Ovary (tissue), 9 donors: ENCODE results near the gene DDA1. TPM values are rescaled to one million over a fixed set of nuclear protein-coding genes. Genes with fewer than 3 reads are reported as not detected.
A peak's percentile ranks its signal among the peaks of the same experiment; 100 is the strongest.

Experiments
- DNase-seq, 5 donors: peaks; one replicate each; pipeline ENCODE4 v3.0.0-alpha.2; 2019 to 2020
- H3K27ac ChIP-seq, 2 donors: fragments of 200-600 bp; one replicate each; pipeline versions ENCODE4 v1.5.1 to v1.8.0; 2019 to 2022
- H3K27me3 ChIP-seq: fragments of 200-600 bp; one replicate; pipeline ENCODE4 v1.8.0; 2022
- H3K36me3 ChIP-seq: fragments of 200-600 bp; sonication (generic); one replicate; pipeline ENCODE4 v1.5.1; 2019
- H3K4me1 ChIP-seq: one replicate; pipeline ENCODE4 v1.8.1; 2013; ENCODE audit warnings: mild to moderate bottlenecking, moderate library complexity; ENCODE audit not compliant: insufficient read depth
- H3K4me3 ChIP-seq: fragments of 200-600 bp; sonication (generic); one replicate; pipeline ENCODE4 v1.5.1; 2017
- H3K9me3 ChIP-seq, 2 donors: fragments of 200-600 bp in 1 of 2; sonication (generic) in 1 of 2; one replicate each; pipeline versions ENCODE4 v1.5.1 to v1.8.1; 2013 to 2019; ENCODE audit warnings: mild to moderate bottlenecking in 1 of 2, moderate library complexity in 1 of 2
- EP300 ChIP-seq: sonication (generic); formaldehyde crosslinking; IDR thresholded peaks from one replicate; pipeline ENCODE4 v1.6.1; 2017; ENCODE audit warnings: antibody characterized with exemption
- POLR2A ChIP-seq: fragments of 450-650 bp; IDR thresholded peaks from one replicate; pipeline ENCODE4 v1.6.1; 2017; ENCODE audit warnings: antibody characterized with exemption, mild to moderate bottlenecking, moderate library complexity
- WGBS, 3 donors: extraction: QIAGEN DNeasy Blood & Tissue Kit in 1 of 3; methylation state at CpG; one replicate each; pipeline versions ENCODE4 v1.1.5 to v1.1.7; 2013 to 2017; 5-methylcytosine and 5-hydroxymethylcytosine counted together
- intact Hi-C, 4 donors: fragments of 100-400 bp; cut with DNase I; formaldehyde crosslinking; loops; one replicate each; pipeline versions ENCODE4 v1.11.0 to v1.15.1; 2022 to 2023
- polyA plus RNA-seq, 2 donors: library from polyadenylated mRNA; stranded (reverse); fragments of 200-250 nt in 1 of 2; fragments of 350-450 nt in 1 of 2; fragmentation: Illumina TruSeq in 1 of 2; extraction: RNeasy Lipid Tissue Mini Kit (QIAGEN cat#74804) in 1 of 2; gene quantifications; one replicate each; pipeline ENCODE4 v1.2.3, GENCODE V29; 2013 to 2014
- total RNA-seq, 7 donors: library from RNA; depleted of rRNA in 2 of 7; stranded (reverse); fragments of >200 nt in 2 of 7; fragmentation: NEBNext Ultra II Directional in 3 of 7; extraction: Animal tissue kit (Norgen Biotek cat#: 25700) in 3 of 7; gene quantifications; one replicate each; pipeline versions ENCODE4 v1.1.0 to v1.2.4, GENCODE V29; 2016 to 2023
- TF ChIP-seq, protein P1 (sequence below), 3 donors: fragments of 450-650 bp in 2 of 3; fragments of 200-600 bp in 1 of 3; IDR thresholded peaks; one replicate each; pipeline versions ENCODE4 v1.5.1 to v1.8.0; 2016 to 2022; ENCODE audit warnings: antibody characterized with exemption in 3 of 3, mild to moderate bottlenecking in 1 of 3
- donor health status: DM: no; HTN: no; CAD: no; lungs with moderate emphysema.
- donor health status: DM: no; HTN: no; CAD: no.
- donor health status: Bipolar disorder and iron deficiency.
- donor health status: DM: yes; HTN: yes; CAD: no.
- donor health status: DM: no; HTN: no; CAD: no.
- donor health status: DM: yes; HTN: yes; CAD: no.

DDA1 gene
- total and polyA plus RNA-seq, 9 donors = 6.3 to 32.6 (median 20.2) TPM

DNA sequence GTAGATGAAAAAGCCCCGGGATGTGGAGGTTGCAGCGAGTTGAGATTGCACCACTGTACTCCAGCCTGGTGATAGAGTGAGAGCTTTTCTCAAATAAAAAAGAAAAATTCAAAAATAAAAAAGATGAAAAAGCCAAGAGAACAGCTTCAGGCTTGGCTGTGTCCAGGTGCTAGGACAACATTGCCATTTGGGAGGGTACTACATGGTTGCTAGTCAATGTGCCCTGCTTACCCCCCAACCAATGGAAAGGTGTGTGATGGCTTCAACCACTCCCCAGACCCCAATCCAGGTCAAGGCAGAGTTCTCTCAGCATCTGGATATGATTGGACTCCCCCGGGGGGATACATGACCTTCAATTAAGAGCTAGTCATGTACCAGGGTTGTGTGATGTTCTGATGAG is 29.9 kb upstream of the DDA1 start:
- Histone ChIP-seq H3K4me3 (no peak overlapping the region), H3K27ac (no peak overlapping the region), H3K4me1 (peaks cover 6% of the 10 kb centered on the region), H3K9me3 (no peaks in the 10 kb centered on the region), H3K36me3 (no peaks in the 10 kb centered on the region), H3K27me3 (no peaks in the 10 kb centered on the region)
- TF ChIP-seq POLR2A (no peak), EP300 (no peak)
- TF ChIP-seq, protein P1, sequence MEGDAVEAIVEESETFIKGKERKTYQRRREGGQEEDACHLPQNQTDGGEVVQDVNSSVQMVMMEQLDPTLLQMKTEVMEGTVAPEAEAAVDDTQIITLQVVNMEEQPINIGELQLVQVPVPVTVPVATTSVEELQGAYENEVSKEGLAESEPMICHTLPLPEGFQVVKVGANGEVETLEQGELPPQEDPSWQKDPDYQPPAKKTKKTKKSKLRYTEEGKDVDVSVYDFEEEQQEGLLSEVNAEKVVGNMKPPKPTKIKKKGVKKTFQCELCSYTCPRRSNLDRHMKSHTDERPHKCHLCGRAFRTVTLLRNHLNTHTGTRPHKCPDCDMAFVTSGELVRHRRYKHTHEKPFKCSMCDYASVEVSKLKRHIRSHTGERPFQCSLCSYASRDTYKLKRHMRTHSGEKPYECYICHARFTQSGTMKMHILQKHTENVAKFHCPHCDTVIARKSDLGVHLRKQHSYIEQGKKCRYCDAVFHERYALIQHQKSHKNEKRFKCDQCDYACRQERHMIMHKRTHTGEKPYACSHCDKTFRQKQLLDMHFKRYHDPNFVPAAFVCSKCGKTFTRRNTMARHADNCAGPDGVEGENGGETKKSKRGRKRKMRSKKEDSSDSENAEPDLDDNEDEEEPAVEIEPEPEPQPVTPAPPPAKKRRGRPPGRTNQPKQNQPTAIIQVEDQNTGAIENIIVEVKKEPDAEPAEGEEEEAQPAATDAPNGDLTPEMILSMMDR (IDR thresholded peaks at IDR 0.05) = no peak
- 62 to 63% (median 63%) methylated on average over 3 of the region's 3 CpGs for WGBS, 3 donors
- intact Hi-C loops = loop anchor here in 1 of 4 donors (10.0 kb wide), 2 partner anchors 75 to 455 kb away; partner anchors contain the start of gene SIN3B
- no peak for DNase-seq

DNA sequence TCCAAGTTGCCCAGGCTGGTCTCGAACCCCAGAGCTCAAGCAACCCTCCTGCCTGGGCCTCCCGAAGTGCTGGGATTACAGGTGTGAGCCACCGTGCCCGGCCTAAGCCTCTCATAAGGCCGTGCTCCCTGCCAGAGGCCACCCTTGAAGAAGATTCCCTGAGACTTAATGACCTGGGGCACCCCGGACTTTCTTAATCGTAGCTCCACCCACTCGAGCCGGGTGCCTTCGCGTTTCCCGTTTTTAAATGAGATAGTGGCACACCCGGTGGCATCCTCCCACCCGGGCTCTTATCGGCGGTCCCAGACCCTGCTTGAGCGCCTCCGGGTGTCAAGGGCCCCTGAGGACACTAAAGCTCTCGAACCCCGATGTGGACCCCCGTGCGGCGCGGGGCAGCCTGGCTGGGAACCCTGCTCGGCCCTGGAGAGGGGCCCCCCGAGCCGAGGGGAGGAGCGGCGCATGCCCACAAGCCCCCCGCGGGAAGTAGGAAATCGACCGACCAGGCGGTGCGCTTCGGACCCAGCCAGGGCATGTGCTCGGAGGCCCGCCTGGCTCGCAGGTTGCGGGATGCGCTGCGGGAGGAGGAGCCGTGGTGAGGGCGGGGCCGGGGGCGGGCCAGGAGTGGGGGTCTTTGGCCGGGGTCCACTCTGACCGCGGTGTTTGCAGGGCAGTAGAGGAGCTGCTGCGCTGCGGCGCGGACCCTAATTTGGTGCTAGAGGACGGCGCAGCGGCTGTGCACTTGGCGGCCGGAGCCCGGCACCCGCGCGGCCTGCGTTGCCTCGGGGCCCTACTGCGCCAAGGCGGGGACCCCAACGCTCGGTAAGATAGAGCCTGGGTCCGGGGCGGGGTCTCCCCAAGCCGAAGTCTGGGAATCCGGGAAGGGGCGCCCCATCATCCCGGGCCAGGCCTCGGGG is 27.7 kb upstream of the DDA1 start, which contains the start of gene ANKLE1:
ANKLE1 (plus strand) TSS at position 511 of the 914 bp plus-strand sequence; CDS start at position 531, 20 bp downstream.
- TF ChIP-seq, protein P1 (IDR thresholded peaks at IDR 0.05) = no peak
- no peak for TF ChIP-seq POLR2A
- TF ChIP-seq EP300 = no peak
- no peak within 1 kb of the TSS for H3K4me3 ChIP-seq
- no peaks in the 10 kb centered on the region for H3K27me3 ChIP-seq
- H3K9me3 ChIP-seq = no peaks in the 10 kb centered on the region
- 4 to 12% (median 5%) methylated on average over 44 to 75 of the region's 75 CpGs for WGBS, 3 donors
- no peaks in the 10 kb centered on the region for H3K36me3 ChIP-seq
- intact Hi-C loops = loop anchor here (2.0 to 10.0 kb wide), 7 partner anchors 74 to 507 kb away; partner anchors contain the start of genes HAUS8 (in 2 of the 4) and MYO9B (in 2 of the 4)
- H3K4me1 ChIP-seq = peaks cover 6% of the 10 kb centered on the region
- peak in 2 of 5 donors; percentile 46 to 52 for DNase-seq
- H3K27ac ChIP-seq = peak within 1 kb of the TSS in 1 of 2 donors; percentile 19

DNA sequence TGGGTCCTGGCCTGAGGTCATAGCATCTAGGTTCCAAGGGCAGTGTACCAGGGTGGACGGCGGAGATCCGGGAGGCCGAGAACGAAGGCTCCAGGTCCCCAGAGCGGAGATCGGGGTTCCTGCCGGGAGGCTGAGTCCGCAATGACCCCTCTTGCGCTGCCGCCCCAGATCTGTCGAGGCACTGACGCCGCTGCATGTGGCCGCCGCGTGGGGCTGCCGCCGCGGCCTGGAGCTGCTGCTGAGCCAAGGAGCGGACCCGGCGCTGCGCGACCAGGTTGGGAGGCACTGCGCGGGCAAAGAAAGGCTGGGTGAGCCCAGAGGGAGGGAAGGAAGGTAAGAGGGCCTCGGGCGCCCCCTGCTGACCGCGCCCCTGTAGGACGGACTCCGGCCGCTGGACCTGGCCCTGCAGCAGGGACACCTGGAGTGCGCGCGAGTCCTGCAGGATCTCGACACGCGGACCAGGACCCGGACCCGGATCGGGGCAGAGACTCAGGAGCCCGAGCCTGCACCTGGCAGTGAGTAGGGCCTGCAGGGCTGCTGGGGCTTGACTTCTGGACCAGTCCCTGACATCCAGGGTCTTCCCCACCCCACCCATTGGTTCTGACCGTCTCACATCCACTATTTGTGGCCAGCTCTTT is 26.8 kb upstream of the DDA1 start:
- Histone ChIP-seq H3K36me3 (no peaks in the 10 kb centered on the region), H3K27me3 (no peaks in the 10 kb centered on the region), H3K4me1 (peaks cover 6% of the 10 kb centered on the region), H3K4me3 (no peak overlapping the region), H3K9me3 (no peaks in the 10 kb centered on the region), H3K27ac (peak overlapping the region in 1 of 2 donors; percentile 19)
- TF ChIP-seq EP300 (no peak), POLR2A (no peak)
- TF ChIP-seq, protein P1 (IDR thresholded peaks at IDR 0.05) = peak; percentile 56 to 86 (median 75)
- DNase-seq = peak; percentile 66 to 87 (median 76)
- WGBS, 3 donors = 1 to 3% (median 1%) methylated on average over 39 to 45 of the region's 45 CpGs
- intact Hi-C loops = loop anchor here (2.0 to 10.0 kb wide), 7 partner anchors 75 to 508 kb away; partner anchors contain the start of genes HAUS8 (in 2 of the 4) and MYO9B (in 2 of the 4)

DNA sequence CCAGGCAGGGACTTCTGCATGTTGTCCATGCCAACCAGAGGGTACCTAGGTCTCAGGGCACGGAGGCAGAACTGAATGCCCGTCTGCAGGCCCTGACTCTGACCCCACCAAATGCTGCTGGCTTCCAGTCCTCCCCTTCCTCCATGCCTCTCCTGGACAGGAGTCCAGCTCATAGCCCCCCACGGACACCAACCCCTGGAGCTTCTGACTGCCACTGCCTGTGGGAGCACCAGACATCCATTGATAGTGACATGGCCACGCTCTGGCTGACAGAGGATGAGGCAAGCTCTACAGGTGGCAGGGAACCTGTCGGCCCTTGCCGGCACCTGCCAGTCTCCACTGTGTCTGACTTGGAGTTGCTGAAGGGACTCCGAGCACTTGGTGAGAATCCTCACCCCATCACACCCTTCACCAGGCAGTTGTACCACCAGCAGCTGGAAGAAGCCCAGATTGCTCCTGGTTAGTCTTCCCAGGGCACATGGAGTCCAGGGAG is 25.8 kb upstream of the DDA1 start:
- H3K36me3 ChIP-seq = no peaks in the 10 kb centered on the region
- peaks cover 6% of the 10 kb centered on the region for H3K4me1 ChIP-seq
- no peak for DNase-seq
- H3K27ac ChIP-seq = no peak overlapping the region
- 84 to 91% (median 88%) methylated on average over 7 of the region's 7 CpGs for WGBS, 3 donors
- intact Hi-C loops = loop anchor here (2.0 to 10.0 kb wide), 7 partner anchors 76 to 509 kb away; partner anchors contain the start of genes HAUS8 (in 2 of the 4) and MYO9B (in 2 of the 4)
- TF ChIP-seq POLR2A (no peak), EP300 (no peak)
- TF ChIP-seq, protein P1 (IDR thresholded peaks at IDR 0.05) = no peak
- H3K27me3 ChIP-seq = no peaks in the 10 kb centered on the region
- no peaks in the 10 kb centered on the region for H3K9me3 ChIP-seq
- no peak overlapping the region for H3K4me3 ChIP-seq
